Activated naive CD4-positive, alpha-beta T cell treated with anti-CD3 and anti-CD28 coated beads, Interleukin-2, amount 10 ng/mL, durations not matched to agents 7 days and 5 days (primary cell): ENCODE results near the gene SRRM3.

ENCODE experiments used
- CTCF ChIA-PET: fragments of 350-600 bp; sonication (Branson Sonifier 250); formaldehyde crosslinking; loops from one replicate; lab custom pipeline; 2021; ENCODE audit warnings: antibody characterized with exemption; lab: Charles Lee
- DNase-seq: peaks from one replicate; pipeline ENCODE4 v3.0.0-alpha.2; 2020
- H3K27ac Mint-ChIP-seq: one replicate; pipeline ENCODE4 v1.8.0; 2021; ENCODE audit warnings: mild to moderate bottlenecking, moderate library complexity, mixed read lengths
- H3K27me3 Mint-ChIP-seq: one replicate; pipeline ENCODE4 v1.8.0; 2021; ENCODE audit warnings: mild to moderate bottlenecking, mixed read lengths
- H3K36me3 Mint-ChIP-seq: one replicate; pipeline ENCODE4 v1.8.0; 2021; ENCODE audit warnings: mixed read lengths
- H3K4me1 Mint-ChIP-seq: one replicate; pipeline ENCODE4 v1.8.0; 2021; ENCODE audit warnings: mixed read lengths
- H3K4me3 Mint-ChIP-seq: one replicate; pipeline ENCODE4 v1.8.0; 2021; ENCODE audit warnings: mild to moderate bottlenecking, moderate library complexity, mixed read lengths
- H3K9me3 Mint-ChIP-seq: one replicate; pipeline ENCODE4 v1.8.0; 2021; ENCODE audit warnings: mixed read lengths

Gene SRRM3

DNA sequence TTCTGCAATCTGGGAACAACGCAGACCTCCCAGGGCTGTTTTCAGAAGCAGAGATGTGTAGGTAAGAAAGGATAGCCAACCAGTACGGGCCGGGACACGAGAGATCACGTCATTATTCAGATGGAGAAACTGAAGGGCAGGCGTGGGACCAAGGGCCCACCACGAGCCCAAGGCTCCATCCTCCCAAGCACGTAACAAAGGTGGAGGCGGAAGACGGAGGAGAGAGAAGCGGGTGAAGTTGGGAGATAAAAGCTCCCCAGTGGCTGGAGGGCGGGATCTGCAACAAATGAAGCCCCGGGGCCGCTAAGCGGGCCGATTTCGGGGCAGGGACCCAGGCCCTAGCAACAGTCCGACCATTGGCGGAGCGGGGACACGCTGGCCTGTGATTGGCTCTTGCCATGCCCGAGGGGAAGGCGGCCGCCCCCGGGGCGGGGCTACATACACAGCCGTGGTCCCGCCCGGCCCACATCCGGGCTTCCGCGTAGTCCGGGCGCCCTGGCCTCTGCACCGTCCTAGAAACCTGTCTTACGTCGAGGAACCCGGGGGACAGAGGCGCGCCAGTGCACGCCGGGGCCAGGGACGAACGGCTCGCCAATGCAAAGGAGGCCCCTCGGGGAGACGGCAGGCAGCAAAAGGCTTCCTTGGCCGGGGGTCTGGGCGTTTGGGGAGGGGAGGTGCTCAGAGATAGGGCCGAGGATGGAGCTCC, 116.2 kb downstream of the SRRM3 start:
- peaks cover 6% of the 10 kb centered on the region for H3K27me3 Mint-ChIP-seq
- no peaks in the 10 kb centered on the region for H3K9me3 Mint-ChIP-seq
- H3K4me3 Mint-ChIP-seq, result peak overlapping the region; percentile 92
- CTCF ChIA-PET, result interaction anchor here (0.9 to 3.4 kb wide), 8 partner anchors 10 to 151 kb away, joined by 3 to 28 read pairs (median 4); partner anchors contain the start of gene YWHAG
- peaks cover 12% of the 10 kb centered on the region for H3K36me3 Mint-ChIP-seq
- peaks cover 34% of the 10 kb centered on the region for H3K4me1 Mint-ChIP-seq
- peak; percentile 98 for DNase-seq
- H3K27ac Mint-ChIP-seq, result peak overlapping the region; percentile 98

DNA sequence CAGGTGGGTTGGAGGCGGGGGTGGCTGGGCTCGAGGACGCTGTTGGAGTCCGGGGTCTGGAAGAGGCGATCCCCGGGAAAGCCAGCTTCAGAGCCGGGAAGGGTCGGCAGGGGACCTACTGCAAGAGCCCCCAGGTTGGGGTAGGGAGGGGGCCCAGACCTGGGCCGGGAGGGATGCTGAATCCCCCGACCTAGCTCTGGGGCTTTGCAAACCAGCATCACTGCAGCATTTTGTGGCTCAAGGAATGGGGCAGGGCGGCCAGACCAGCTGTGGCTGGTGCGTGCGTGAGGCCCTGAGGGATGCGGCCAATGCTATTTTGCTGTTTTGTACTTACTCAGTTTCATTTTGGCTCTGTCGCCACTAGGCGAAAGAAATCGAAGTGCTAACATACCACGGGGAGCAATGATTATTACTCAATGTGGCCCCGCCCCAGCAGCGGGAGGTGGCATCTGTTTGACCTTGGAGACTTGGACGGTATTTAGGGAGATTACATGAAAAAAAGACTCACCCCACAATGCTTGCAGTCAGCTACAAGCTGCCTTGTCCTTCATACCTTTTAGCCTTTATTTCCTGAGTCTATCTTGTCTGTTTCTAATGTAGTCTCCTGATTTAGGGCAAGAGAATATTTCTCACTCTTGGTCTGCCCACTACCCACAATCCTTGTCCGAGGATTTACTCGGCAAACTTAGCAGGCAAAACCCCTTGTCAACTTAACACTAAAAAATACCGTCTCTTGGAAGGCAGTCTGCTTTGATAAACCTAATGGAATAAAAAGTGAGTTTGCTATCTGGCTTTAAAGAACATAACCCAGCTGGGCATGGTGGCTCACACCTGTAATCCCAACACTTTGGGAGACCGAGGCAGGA, 117.0 kb downstream of the SRRM3 start:
- peak overlapping the region; percentile 92 for H3K4me3 Mint-ChIP-seq
- peaks cover 6% of the 10 kb centered on the region for H3K27me3 Mint-ChIP-seq
- peak; percentile 79 for DNase-seq
- CTCF ChIA-PET, result interaction anchor here (0.9 to 3.4 kb wide), 8 partner anchors 11 to 141 kb away, joined by 3 to 28 read pairs (median 4); partner anchors contain the start of gene YWHAG
- peak overlapping the region; percentile 98 for H3K27ac Mint-ChIP-seq
- peaks cover 13% of the 10 kb centered on the region for H3K36me3 Mint-ChIP-seq
- H3K9me3 Mint-ChIP-seq, result no peaks in the 10 kb centered on the region
- H3K4me1 Mint-ChIP-seq, result peaks cover 32% of the 10 kb centered on the region

DNA sequence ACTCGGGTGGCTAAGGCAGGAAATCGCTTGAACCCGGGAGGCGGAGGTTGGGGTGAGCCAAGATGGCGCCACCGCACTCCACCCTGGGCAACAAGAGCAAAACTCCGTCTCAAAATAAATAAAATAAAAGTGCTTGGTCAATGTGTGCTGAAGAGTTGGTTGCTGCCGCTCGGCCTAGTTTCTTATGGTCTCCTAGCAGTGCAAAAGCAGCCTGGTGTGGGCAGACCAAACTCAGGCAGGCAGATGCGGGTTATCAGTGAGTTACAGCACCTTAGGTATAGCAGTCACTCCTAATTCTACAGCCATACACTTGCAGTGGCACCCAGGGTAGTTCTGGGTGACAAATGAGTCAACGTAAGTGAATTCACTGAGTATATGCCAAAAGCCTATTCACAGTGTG, 123.4 kb downstream of the SRRM3 start:
- H3K4me1 Mint-ChIP-seq, result peaks cover 20% of the 10 kb centered on the region
- no peak for DNase-seq
- peaks cover 39% of the 10 kb centered on the region for H3K36me3 Mint-ChIP-seq
- H3K9me3 Mint-ChIP-seq, result no peaks in the 10 kb centered on the region
- CTCF ChIA-PET, result no interaction called here
- no peaks in the 10 kb centered on the region for H3K27me3 Mint-ChIP-seq
- H3K27ac Mint-ChIP-seq, result no peak overlapping the region
- H3K4me3 Mint-ChIP-seq, result no peak overlapping the region

DNA sequence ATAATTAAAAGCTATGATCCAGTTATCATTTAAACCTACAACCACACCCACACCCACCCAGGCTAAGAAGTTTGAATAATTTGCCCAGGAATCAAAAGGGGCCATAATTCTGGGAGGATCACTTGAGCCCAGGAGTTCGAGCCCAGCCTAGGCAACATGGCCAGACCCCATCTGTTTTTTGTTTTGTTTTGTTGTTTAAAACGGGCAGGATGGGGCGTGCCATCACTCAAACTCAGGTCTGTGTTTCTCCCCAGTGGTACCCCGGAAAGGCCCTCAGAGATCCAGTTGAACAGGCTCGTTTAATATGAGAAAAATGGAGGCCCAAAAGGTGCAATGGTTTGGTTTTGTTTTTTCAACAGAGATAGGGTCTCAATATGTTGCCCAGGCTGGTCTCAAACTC, 124.1 kb downstream of the SRRM3 start:
- CTCF ChIA-PET, result no interaction called here
- H3K36me3 Mint-ChIP-seq, result peaks cover 39% of the 10 kb centered on the region
- H3K9me3 Mint-ChIP-seq, result no peaks in the 10 kb centered on the region
- H3K4me3 Mint-ChIP-seq, result no peak overlapping the region
- no peak overlapping the region for H3K27ac Mint-ChIP-seq
- H3K27me3 Mint-ChIP-seq, result no peaks in the 10 kb centered on the region
- peaks cover 20% of the 10 kb centered on the region for H3K4me1 Mint-ChIP-seq
- DNase-seq, result no peak

DNA sequence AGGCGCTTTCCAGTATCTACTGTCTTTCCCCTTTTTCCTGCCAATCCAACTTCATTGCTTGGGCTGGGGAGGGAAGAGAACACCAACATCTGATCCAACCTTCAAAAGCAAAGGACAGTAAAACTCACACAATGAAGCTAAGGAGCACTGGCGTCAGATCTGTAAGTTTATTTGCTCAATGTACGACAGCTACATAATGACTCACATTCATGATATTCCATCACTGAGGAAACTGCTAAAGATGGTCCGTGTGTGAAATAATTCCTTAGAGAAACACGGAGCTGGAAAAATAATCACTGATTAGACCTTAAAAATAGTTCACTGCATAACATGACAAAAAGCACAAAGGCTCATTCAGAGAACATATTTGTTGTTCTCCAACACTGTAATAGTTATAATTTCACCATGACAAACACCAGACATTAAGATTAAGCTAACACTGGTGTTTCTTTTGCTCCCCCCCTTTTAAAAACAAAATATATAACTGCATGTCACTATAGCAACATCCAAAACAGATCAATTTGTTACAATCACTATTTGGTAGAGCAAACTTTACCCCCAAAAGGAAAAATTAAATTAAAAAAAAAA, 125.0 kb downstream of the SRRM3 start:
- peaks cover 37% of the 10 kb centered on the region for H3K36me3 Mint-ChIP-seq
- CTCF ChIA-PET, result no interaction called here
- DNase-seq, result no peak
- no peaks in the 10 kb centered on the region for H3K27me3 Mint-ChIP-seq
- H3K9me3 Mint-ChIP-seq, result no peaks in the 10 kb centered on the region
- H3K4me3 Mint-ChIP-seq, result no peak overlapping the region
- peaks cover 20% of the 10 kb centered on the region for H3K4me1 Mint-ChIP-seq
- no peak overlapping the region for H3K27ac Mint-ChIP-seq

DNA sequence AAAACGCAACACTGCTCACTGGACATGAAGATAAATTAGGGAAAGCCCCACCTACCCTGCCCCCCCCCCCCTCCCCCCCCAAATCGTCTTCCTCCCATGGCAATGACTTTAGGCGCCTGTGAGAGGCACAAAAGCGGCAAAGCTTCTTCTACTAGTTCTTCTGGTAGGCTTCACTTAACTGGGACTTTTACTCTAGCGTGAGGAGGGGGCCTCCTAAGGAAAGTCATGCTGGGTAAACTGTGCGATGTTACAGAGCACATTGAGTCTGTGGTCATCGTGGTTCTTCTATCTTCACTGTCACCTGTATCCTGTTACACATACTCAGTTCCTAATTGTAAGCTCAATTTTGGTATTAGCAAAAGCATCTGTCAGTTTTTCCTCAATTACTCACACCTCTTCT, 125.9 kb downstream of the SRRM3 start:
- peaks cover 23% of the 10 kb centered on the region for H3K4me1 Mint-ChIP-seq
- CTCF ChIA-PET, result no interaction called here
- peak overlapping the region; percentile 45 for H3K27ac Mint-ChIP-seq
- no peak overlapping the region for H3K4me3 Mint-ChIP-seq
- H3K36me3 Mint-ChIP-seq, result peaks cover 37% of the 10 kb centered on the region
- H3K27me3 Mint-ChIP-seq, result no peaks in the 10 kb centered on the region
- no peaks in the 10 kb centered on the region for H3K9me3 Mint-ChIP-seq
- DNase-seq, result no peak

DNA sequence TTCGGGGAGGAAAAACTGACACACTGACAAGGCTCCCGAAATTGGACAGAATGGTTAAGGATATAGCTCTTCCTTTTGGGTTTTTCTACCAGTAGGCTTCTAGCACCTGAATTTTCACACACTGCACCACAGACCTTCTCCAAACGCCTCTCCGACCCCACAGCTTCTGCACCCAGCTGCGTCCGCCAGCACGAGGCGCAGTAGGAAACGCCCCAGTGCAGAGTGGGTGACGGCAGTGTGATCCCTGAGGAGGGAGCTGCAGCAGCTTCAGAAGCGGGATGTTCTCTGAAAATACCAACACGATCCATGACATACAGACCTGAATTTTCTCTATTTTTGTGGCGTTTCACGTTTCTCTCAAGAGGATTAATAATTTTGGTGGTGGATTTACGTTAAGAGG, 126.7 kb downstream of the SRRM3 start:
- peaks cover 37% of the 10 kb centered on the region for H3K36me3 Mint-ChIP-seq

DNA sequence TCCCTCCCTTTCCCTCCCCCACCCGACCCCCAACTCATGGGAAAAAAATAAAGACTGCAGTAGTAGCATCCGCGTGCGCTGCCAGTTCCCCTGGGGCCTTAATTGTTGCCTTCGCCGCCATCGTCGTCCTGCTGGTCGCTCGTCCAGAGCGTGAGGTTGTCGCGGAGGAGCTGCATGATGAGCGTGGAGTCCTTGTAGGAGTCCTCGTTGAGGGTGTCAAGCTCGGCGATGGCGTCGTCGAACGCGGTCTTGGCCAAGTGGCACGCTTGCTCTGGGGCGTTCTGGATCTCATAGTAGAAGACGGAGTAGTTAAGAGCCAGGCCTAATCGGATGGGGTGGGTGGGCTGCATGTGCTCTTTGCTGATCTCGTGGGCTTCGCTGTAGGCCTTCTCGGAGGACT, 127.8 kb downstream of the SRRM3 start:
- H3K4me1 Mint-ChIP-seq, result peaks cover 28% of the 10 kb centered on the region
- no peak overlapping the region for H3K27ac Mint-ChIP-seq
- CTCF ChIA-PET, result interaction anchor here (2.2 kb wide), 1 partner anchor 10 kb away, joined by 5 read pairs; no protein-coding TSS in a partner anchor
- H3K27me3 Mint-ChIP-seq, result no peaks in the 10 kb centered on the region
- peaks cover 38% of the 10 kb centered on the region for H3K36me3 Mint-ChIP-seq
- no peak overlapping the region for H3K4me3 Mint-ChIP-seq
- no peak for DNase-seq
- no peaks in the 10 kb centered on the region for H3K9me3 Mint-ChIP-seq

More for the DNA sequence above, 126.7 kb downstream of the SRRM3 start:
- CTCF ChIA-PET, result no interaction called here
- peaks cover 23% of the 10 kb centered on the region for H3K4me1 Mint-ChIP-seq
- H3K4me3 Mint-ChIP-seq, result no peak overlapping the region
- no peak for DNase-seq
- H3K27me3 Mint-ChIP-seq, result no peaks in the 10 kb centered on the region
- H3K27ac Mint-ChIP-seq, result no peak overlapping the region
- no peaks in the 10 kb centered on the region for H3K9me3 Mint-ChIP-seq

DNA sequence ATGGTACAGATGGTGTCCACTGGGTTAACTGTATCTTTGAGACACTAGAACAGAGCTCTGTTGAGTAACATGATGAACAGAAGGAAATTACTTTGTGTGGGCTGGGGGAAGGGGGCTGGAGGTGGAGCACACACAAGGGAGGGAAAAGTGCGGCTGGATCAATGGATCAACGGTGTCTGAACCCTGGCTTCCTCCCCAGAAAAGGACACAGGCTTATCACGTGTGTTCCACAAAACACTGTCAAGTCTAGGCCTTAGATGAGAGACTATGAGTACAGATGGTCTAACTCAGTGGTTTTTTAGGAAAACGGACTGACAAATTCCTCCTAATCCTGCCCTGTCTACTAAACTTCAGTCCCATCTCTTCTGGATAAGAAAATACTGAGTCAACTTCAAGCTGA, 128.6 kb downstream of the SRRM3 start:
- Mint-ChIP-seq H3K27ac (no peak overlapping the region), H3K36me3 (peaks cover 35% of the 10 kb centered on the region), H3K4me3 (no peak overlapping the region), H3K9me3 (no peaks in the 10 kb centered on the region), H3K27me3 (no peaks in the 10 kb centered on the region), H3K4me1 (peaks cover 28% of the 10 kb centered on the region)
- no peak for DNase-seq
- CTCF ChIA-PET, result interaction anchor here (1.1 to 2.2 kb wide), 2 partner anchors 11 to 16 kb away, joined by 3 to 5 read pairs; no protein-coding TSS in a partner anchor

DNA sequence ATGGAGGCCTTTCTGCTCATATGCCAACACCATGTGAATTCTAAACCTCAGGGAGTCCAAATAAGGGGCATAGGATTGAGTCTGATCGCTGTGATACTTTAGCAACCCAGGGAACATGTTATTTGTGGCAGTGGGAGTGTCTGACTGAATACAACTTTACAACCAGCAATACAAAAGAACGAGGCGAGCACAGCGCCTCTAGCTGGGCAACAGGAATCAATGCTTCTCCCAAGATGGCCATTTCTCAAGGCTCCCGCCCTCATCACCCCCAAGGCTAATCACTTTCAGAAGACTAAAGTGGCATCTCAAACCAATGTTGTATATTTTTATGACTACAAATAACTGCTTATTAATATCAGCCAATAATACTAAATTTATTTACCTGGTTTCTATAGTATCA, 129.0 kb downstream of the SRRM3 start:
- H3K27me3 Mint-ChIP-seq, result no peaks in the 10 kb centered on the region
- H3K4me1 Mint-ChIP-seq, result peaks cover 28% of the 10 kb centered on the region
- H3K27ac Mint-ChIP-seq, result no peak overlapping the region
- DNase-seq, result no peak
- H3K36me3 Mint-ChIP-seq, result peaks cover 35% of the 10 kb centered on the region
- CTCF ChIA-PET, result interaction anchor here (0.9 to 2.2 kb wide), 3 partner anchors 11 to 26 kb away, joined by 3 to 5 read pairs (median 3); no protein-coding TSS in a partner anchor
- no peak overlapping the region for H3K4me3 Mint-ChIP-seq
- no peaks in the 10 kb centered on the region for H3K9me3 Mint-ChIP-seq

DNA sequence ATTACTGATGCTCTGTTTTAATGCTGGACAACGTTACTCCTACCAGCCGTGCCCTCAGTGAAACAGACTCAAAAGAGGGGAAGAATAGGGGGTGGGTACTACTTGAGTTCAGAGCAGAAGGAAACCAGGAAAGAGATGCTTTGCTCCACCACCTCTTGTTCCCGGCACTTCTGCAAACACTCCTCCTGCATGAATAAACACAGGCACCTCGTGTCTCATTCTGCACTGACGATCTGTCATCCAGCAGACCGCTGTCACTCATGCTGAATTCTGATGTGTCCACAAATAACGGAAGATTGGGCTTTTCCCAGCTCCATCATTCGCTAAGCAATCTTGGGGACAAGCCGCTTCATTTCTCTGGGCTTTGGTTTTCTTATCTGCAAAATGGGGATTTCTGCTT, 130.4 kb downstream of the SRRM3 start:
- no peak overlapping the region for H3K27ac Mint-ChIP-seq
- peaks cover 27% of the 10 kb centered on the region for H3K4me1 Mint-ChIP-seq

DNA sequence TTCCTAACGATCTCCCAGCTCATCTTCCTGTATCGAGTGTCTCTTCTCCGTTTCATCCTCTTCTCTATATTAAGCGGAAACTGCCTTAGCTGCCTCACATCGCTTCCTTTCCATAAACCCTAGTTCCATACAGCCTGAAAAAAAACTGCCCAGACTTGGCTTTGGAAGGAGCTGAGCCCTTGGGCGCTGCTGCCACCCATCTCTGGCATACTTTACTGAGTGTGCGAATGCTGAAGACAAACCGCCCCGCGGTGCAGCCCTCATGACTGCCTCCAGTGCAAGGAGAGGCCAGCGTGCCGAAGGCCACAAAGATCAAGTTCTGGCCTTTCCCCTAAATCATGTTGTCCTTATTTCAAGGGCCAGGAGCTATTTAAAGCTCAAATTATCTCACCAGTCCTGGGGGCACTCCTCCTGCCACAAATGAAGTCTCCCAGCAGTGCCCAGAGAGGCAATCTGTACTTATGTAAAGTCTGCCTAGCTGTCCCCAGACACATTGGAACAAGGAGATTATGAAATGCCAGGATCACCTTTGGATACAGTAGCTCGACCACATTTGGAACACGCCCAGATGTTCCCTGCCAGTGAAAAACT, 131.9 kb downstream of the SRRM3 start:
- Mint-ChIP-seq H3K27me3 (no peaks in the 10 kb centered on the region), H3K4me1 (peaks cover 20% of the 10 kb centered on the region), H3K9me3 (no peaks in the 10 kb centered on the region), H3K36me3 (peaks cover 28% of the 10 kb centered on the region), H3K27ac (no peak overlapping the region), H3K4me3 (no peak overlapping the region)
- no peak for DNase-seq
- CTCF ChIA-PET, result no interaction called here

More for the DNA sequence above, 130.4 kb downstream of the SRRM3 start:
- H3K4me3 Mint-ChIP-seq, result no peak overlapping the region
- H3K9me3 Mint-ChIP-seq, result no peaks in the 10 kb centered on the region
- peaks cover 30% of the 10 kb centered on the region for H3K36me3 Mint-ChIP-seq
- no peak for DNase-seq
- CTCF ChIA-PET, result no interaction called here
- no peaks in the 10 kb centered on the region for H3K27me3 Mint-ChIP-seq

DNA sequence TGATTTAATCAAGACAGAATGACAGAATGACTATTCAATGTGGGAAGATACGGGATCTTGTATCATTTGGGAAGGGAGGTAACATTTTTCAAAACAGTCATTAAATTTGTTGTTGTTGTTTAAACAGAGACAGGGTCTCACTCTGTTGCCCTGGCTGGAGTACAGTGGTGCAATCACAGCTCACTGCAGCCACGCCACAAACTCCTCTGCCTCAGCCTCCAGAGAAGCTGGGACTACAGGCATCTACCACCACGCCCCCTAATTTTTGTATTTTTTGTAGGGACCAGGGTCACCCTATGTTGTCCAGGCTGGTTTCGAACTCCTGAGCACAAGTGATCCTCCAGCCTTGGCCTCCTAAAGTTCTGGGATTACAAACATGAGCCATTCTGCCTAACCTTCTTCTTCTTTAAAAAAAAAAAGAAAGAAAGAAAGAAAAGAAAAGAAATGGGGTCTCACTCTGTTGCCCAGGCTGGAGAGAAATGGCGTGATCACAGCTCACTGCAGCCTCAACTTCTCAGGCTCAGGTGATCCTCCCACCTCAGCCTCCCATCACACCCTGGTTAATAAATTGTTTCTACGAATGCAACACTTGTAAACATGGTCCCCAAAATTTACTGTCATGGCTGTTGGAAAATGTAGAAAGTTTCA, 132.7 kb downstream of the SRRM3 start:
- peaks cover 20% of the 10 kb centered on the region for H3K36me3 Mint-ChIP-seq
- no peak overlapping the region for H3K27ac Mint-ChIP-seq
- no peak overlapping the region for H3K4me3 Mint-ChIP-seq
- no peak for DNase-seq
- H3K9me3 Mint-ChIP-seq, result no peaks in the 10 kb centered on the region
- CTCF ChIA-PET, result no interaction called here
- H3K4me1 Mint-ChIP-seq, result peaks cover 16% of the 10 kb centered on the region
- no peaks in the 10 kb centered on the region for H3K27me3 Mint-ChIP-seq
